K562 treated with DMSO at 1 percent for 12 hours (cell line): ENCODE measurements around the gene PWP1. TPM values are rescaled to one million over a fixed set of nuclear protein-coding genes. Genes with fewer than 3 reads are reported as not detected.

Source experiments
- total RNA-seq: library from RNA; unstranded; fragments of 300-600 nt; gene quantifications from 2 replicates; pipeline ENCODE4 v1.2.3, GENCODE V29; 2022; ENCODE audit not compliant: insufficient read depth

PWP1 gene
- total RNA-seq, result 19.1 and 24.2 TPM in 2 replicates

DNA sequence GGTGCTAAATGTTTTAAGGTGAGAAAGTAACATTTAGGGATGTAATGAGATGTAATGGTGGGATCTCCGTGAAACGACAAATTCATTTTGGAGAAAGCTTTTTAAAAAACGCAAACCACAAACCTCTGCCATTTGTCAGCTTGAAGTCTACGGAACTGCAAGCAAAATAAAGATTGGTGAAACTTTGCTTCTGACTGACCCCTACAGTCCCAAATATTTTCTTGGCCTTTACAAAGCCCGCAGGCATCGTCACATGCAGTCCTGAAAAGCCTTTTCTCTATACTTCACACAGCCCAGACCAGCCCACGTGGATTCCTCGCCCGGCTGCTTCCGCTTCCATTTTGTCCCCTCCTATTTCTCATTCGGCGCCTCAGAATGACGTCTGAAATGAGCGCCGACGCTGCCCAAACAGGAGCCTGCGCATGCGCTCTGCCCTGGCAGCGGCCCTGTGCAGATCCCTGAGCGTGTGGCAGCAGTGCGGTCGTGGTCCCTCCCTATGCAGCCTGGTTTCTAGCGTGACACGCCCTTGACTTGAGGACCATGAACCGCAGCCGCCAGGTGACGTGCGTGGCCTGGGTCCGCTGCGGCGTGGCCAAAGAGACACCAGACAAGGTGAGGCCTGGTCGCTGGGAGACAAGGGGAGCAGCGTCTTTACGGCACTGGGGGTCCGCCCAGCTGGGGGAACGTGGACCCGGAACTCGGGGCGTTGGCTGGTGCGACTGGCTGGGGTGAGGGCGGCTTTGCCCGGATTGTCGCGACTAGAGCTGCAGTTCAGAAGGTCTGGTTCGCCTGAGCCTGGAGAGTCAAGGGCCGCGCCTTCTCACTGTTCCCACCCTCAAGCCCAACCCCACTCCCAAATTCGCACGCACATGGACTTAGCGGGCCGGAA lies at the start of gene PWP1:
Gene PWP1 (plus strand): TSS at position 440 of the 889 bp plus-strand sequence. CDS start 101 bp downstream, at position 541.

DNA sequence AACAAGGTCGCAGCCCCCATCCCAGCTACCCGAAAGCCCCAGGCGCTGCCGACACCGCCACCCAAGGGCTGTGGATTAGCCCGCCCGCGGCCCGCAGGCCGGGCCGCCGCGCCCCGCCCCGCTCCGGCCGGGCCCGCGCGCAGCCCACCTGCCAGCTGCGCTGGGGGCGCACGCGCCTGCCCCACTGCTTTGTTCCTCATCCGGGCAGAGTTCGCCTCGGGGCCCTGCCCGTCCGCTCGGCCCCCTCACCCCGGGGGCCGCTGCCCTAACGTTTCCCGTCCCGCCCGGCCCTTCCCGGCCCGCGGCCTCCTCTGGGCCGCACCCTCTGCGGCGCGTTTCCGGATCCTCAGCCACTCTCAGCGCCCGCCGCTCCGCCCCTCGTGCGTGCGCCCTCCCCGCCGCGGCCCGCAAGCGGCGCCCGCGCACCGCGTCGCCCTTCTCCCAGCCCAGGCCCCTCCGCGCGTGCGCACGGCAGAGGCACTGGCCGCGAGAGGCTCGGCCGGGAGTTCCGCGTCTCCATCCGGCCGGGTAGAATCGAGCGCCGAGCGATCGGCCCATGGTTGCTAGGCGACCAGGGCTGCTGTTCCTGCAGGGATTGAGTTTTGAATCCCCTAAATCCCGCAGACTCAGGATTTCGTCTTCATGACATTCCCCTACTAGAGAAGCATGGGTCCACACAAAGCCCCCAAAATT lies 75.4 kb downstream of the PWP1 start, which contains the start of gene PRDM4:
Gene PRDM4 (minus strand): TSS at position 329 of the 693 bp plus-strand sequence. CDS start 622 bp downstream, outside the sequence.

Other genes with a start within 250 kb of the PWP1 start
- 6.0 and 20.0 TPM in 2 replicates for gene PRDM4, start 75.3 kb downstream of the PWP1 start, total RNA-seq
- gene ASCL4, start 88.9 kb downstream of the PWP1 start, total RNA-seq, result not detected in 2 replicates